Measurements from ENCODE around the gene PIEZO2.

DNA sequence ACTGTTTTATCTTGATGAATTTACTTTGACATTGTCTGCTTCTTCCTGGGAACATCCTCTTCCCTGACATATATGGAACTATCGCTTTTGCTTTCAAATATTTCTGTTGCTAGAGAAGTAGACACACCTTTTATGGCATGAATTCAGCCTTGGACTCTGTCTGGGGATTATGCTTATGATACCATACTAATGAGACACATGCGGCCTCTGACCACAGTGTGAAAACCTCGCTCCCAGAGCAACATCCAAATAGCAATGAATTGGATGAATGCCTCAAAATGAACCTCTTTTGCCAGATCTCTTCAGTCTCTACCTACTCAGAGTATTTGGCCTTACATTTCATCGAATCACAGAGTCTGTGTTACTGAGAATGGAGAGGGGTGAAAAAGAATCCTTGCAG is 70.9 kb downstream of the PIEZO2 start:
- TF ChIP-seq, protein P1, sequence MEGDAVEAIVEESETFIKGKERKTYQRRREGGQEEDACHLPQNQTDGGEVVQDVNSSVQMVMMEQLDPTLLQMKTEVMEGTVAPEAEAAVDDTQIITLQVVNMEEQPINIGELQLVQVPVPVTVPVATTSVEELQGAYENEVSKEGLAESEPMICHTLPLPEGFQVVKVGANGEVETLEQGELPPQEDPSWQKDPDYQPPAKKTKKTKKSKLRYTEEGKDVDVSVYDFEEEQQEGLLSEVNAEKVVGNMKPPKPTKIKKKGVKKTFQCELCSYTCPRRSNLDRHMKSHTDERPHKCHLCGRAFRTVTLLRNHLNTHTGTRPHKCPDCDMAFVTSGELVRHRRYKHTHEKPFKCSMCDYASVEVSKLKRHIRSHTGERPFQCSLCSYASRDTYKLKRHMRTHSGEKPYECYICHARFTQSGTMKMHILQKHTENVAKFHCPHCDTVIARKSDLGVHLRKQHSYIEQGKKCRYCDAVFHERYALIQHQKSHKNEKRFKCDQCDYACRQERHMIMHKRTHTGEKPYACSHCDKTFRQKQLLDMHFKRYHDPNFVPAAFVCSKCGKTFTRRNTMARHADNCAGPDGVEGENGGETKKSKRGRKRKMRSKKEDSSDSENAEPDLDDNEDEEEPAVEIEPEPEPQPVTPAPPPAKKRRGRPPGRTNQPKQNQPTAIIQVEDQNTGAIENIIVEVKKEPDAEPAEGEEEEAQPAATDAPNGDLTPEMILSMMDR (IDR thresholded peaks at IDR 0.05) = no peak
- TF ChIP-seq POLR2A (IDR thresholded peaks at IDR 0.05) (no peak), POLR2AphosphoS5 (IDR thresholded peaks at IDR 0.05) (no peak)

Data from breast epithelium (tissue), 3 donors.